RWPE2 (cell line): Measurements from ENCODE around the gene UBE2J2.

Experiments used
- ATAC-seq: fragments of 200-7000 bp; cut with Tn5 transposase; 3 replicates; pipeline ENCODE4 v1.9.1; 2021; ENCODE audit warnings: low read depth
- DNase-seq: peaks from one replicate; pipeline ENCODE4 v3.0.0-alpha.2; 2020; ENCODE audit warnings: low spot score
- H3K27ac ChIP-seq: fragments of 450-650 bp; 2 replicates; pipeline ENCODE4 v1.5.1; 2017; ENCODE audit warnings: mild to moderate bottlenecking; ENCODE audit not compliant: poor library complexity, severe bottlenecking
- H3K27me3 ChIP-seq: fragments of 250-450 bp; sonication (Bioruptor Pico); 2 replicates; pipeline ENCODE4 v1.5.1; 2021; ENCODE audit warnings: mild to moderate bottlenecking, moderate library complexity; ENCODE audit not compliant: insufficient read depth, poor library complexity, severe bottlenecking
- H3K36me3 ChIP-seq: fragments of 250-450 bp; sonication (Bioruptor Pico); 2 replicates; pipeline ENCODE4 v1.5.1; 2020; ENCODE audit warnings: low read depth, mild to moderate bottlenecking, moderate library complexity
- H3K4me1 ChIP-seq: fragments of 250-450 bp; sonication (Bioruptor Pico); 2 replicates; pipeline ENCODE4 v1.5.1; 2021; ENCODE audit warnings: mild to moderate bottlenecking, moderate library complexity; ENCODE audit not compliant: insufficient read depth, poor library complexity, severe bottlenecking
- H3K4me3 ChIP-seq: fragments of 250-450 bp; sonication (Bioruptor Pico); 2 replicates; pipeline ENCODE4 v1.5.1; 2021; ENCODE audit warnings: mild to moderate bottlenecking, moderate library complexity; ENCODE audit not compliant: severe bottlenecking
- H3K9me3 ChIP-seq: fragments of 250-450 bp; sonication (Bioruptor Pico); 2 replicates; pipeline ENCODE4 v1.5.1; 2021; ENCODE audit warnings: mild to moderate bottlenecking, moderate library complexity; ENCODE audit not compliant: severe bottlenecking
- CTCF ChIP-seq: fragments of 450-650 bp; IDR thresholded peaks from one replicate; pipeline ENCODE4 v1.5.1; 2017; ENCODE audit warnings: mild to moderate bottlenecking, moderate library complexity; ENCODE audit not compliant: poor library complexity, severe bottlenecking

Gene UBE2J2

GRCh38 chr1:1309251-1310108 is 35.8 kb upstream of the UBE2J2 start:
- no peak for TF ChIP-seq CTCF
- Histone ChIP-seq H3K36me3 (peaks cover 45% of the 10 kb centered on the region), H3K9me3 (no peaks in the 10 kb centered on the region), H3K4me1 (peaks cover 17% of the 10 kb centered on the region), H3K4me3 (peak overlapping the region; percentile 86), H3K27ac (peak overlapping the region; percentile 89), H3K27me3 (no peaks in the 10 kb centered on the region)
- ATAC-seq = 0 out of 3 replicates have a peak, but pooled peaks have one; percentile 0
- DNase-seq = no peak

- TF ChIP-seq CTCF = no peak
- 0 out of 3 replicates have a peak, but pooled peaks have one; percentile 0 for ATAC-seq
- Histone ChIP-seq H3K4me3 (peak overlapping the region; percentile 86), H3K27ac (peak overlapping the region; percentile 89), H3K4me1 (peaks cover 23% of the 10 kb centered on the region), H3K36me3 (peaks cover 40% of the 10 kb centered on the region), H3K9me3 (no peaks in the 10 kb centered on the region), H3K27me3 (no peaks in the 10 kb centered on the region)
- DNase-seq = no peak
Observed at GRCh38 chr1:1308756-1309250, 35.1 kb upstream of the UBE2J2 start.

- DNase-seq = peak; percentile 93
- peaks cover 29% of the 10 kb centered on the region for H3K4me1 ChIP-seq
- peak; percentile 32 for ATAC-seq
- H3K36me3 ChIP-seq = peaks cover 33% of the 10 kb centered on the region
- peak; percentile 26 for TF ChIP-seq CTCF
- H3K27ac ChIP-seq = peak within 1 kb of the TSS; percentile 89
- no peaks in the 10 kb centered on the region for H3K27me3 ChIP-seq
- H3K9me3 ChIP-seq = no peaks in the 10 kb centered on the region
- H3K4me3 ChIP-seq = peak within 1 kb of the TSS; percentile 86
Observed at GRCh38 chr1:1307923-1308755, 34.5 kb upstream of the UBE2J2 start, which contains the start of the genes ACAP3 and PUSL1. Gene ACAP3, minus strand, starts transcription at chr1:1307930. Its CDS starts 115 bp downstream, at chr1:1307815. Gene PUSL1, plus strand, starts transcription at chr1:1308597. Its CDS starts 47 bp downstream, at chr1:1308644.

GRCh38 chr1:1307261-1307922 is 33.7 kb upstream of the UBE2J2 start:
- Histone ChIP-seq H3K27ac (peak overlapping the region; percentile 89), H3K9me3 (no peaks in the 10 kb centered on the region), H3K36me3 (peaks cover 25% of the 10 kb centered on the region), H3K4me1 (peaks cover 31% of the 10 kb centered on the region), H3K27me3 (no peaks in the 10 kb centered on the region), H3K4me3 (peak overlapping the region; percentile 86)
- ATAC-seq = no peak
- no peak for DNase-seq
- TF ChIP-seq CTCF = no peak
